Neural crest cell (in vitro differentiated cells): ENCODE data around the gene BSND. TPM values are rescaled to one million over a fixed set of nuclear protein-coding genes. Genes with fewer than 3 reads are reported as not detected.
"Not testable (repeated sequence)": the region's sequence is repeated elsewhere in the genome, so short reads cannot be mapped to it uniquely, and the experiment has no call there.

Source experiments
- DNase-seq: peaks from one replicate; pipeline ENCODE4 v3.0.0; 2021; ENCODE audit warnings: low read depth, mixed read lengths, low spot score
- H3K27ac Mint-ChIP-seq: one replicate; pipeline ENCODE4 v1.8.0; 2021; ENCODE audit warnings: mild to moderate bottlenecking, mixed read lengths; ENCODE audit not compliant: unreplicated experiment
- H3K27me3 Mint-ChIP-seq: 2 replicates; pipeline ENCODE4 v1.8.0; 2021; ENCODE audit warnings: low read depth, mild to moderate bottlenecking, mixed read lengths
- H3K36me3 Mint-ChIP-seq: 2 replicates; pipeline ENCODE4 v1.8.0; 2021; ENCODE audit warnings: low read depth, mild to moderate bottlenecking, mixed read lengths
- H3K4me1 Mint-ChIP-seq: 2 replicates; pipeline ENCODE4 v1.8.0; 2021; ENCODE audit warnings: mixed read lengths
- H3K4me3 Mint-ChIP-seq: one replicate; pipeline ENCODE4 v1.8.0; 2021; ENCODE audit warnings: mild to moderate bottlenecking, mixed read lengths
- H3K9me3 Mint-ChIP-seq: 2 replicates; pipeline ENCODE4 v1.8.0; 2021; ENCODE audit warnings: mixed read lengths
- CTCF ChIP-seq: fragments of 200-600 bp; sonication (generic); conservative IDR thresholded peaks from 2 replicates; pipeline ENCODE4 v1.5.0; 2021; ENCODE audit warnings: antibody characterized with exemption, mild to moderate bottlenecking
- total RNA-seq: library from RNA; stranded (reverse); gene quantifications from 2 replicates; pipeline ENCODE4 v1.2.1, GENCODE V29; 2021

The BSND gene
- total RNA-seq, 1 donor from 2014 or later, result not detected

- no peak for DNase-seq
- no peaks in the 10 kb centered on the region for H3K36me3 Mint-ChIP-seq
- no peak overlapping the region for H3K27ac Mint-ChIP-seq
- H3K9me3 Mint-ChIP-seq, result no peaks in the 10 kb centered on the region
- H3K4me1 Mint-ChIP-seq, result peaks cover 2% of the 10 kb centered on the region
- no peak for TF ChIP-seq CTCF
- H3K27me3 Mint-ChIP-seq, result peaks cover 10% of the 10 kb centered on the region
- H3K4me3 Mint-ChIP-seq, result no peak overlapping the region
These were observed 13.9 kb downstream of the BSND start for GRCh38 chr1:55012661-55013060.

GRCh38 chr1:55015123-55015522 is 16.4 kb downstream of the BSND start:
- no peak for DNase-seq
- Mint-ChIP-seq H3K9me3 (no peaks in the 10 kb centered on the region), H3K36me3 (no peaks in the 10 kb centered on the region), H3K4me3 (no peak overlapping the region), H3K27ac (no peak overlapping the region), H3K27me3 (peaks cover 10% of the 10 kb centered on the region), H3K4me1 (no peaks in the 10 kb centered on the region)
- no peak for TF ChIP-seq CTCF

GRCh38 chr1:55015731-55016620 is 17.2 kb downstream of the BSND start:
- no peak for DNase-seq
- Mint-ChIP-seq H3K36me3 (no peaks in the 10 kb centered on the region), H3K9me3 (no peaks in the 10 kb centered on the region), H3K4me1 (no peaks in the 10 kb centered on the region), H3K27ac (no peak overlapping the region), H3K27me3 (peaks cover 10% of the 10 kb centered on the region), H3K4me3 (no peak overlapping the region)
- no peak for TF ChIP-seq CTCF

GRCh38 chr1:55018395-55018794 is 19.7 kb downstream of the BSND start:
- no peaks in the 10 kb centered on the region for H3K9me3 Mint-ChIP-seq
- peaks cover 10% of the 10 kb centered on the region for H3K27me3 Mint-ChIP-seq
- H3K36me3 Mint-ChIP-seq, result no peaks in the 10 kb centered on the region
- no peak for DNase-seq
- H3K4me1 Mint-ChIP-seq, result no peaks in the 10 kb centered on the region
- no peak for TF ChIP-seq CTCF
- no peak overlapping the region for H3K4me3 Mint-ChIP-seq
- no peak overlapping the region for H3K27ac Mint-ChIP-seq

- Mint-ChIP-seq H3K27ac (peak overlapping the region; percentile 48), H3K27me3 (peaks cover 3% of the 10 kb centered on the region), H3K4me3 (no peak overlapping the region), H3K9me3 (no peaks in the 10 kb centered on the region), H3K36me3 (no peaks in the 10 kb centered on the region), H3K4me1 (no peaks in the 10 kb centered on the region)
- peak; percentile 94 for TF ChIP-seq CTCF
- DNase-seq, result peak; percentile 96
These were observed 23.3 kb downstream of the BSND start for GRCh38 chr1:55021942-55022546.

GRCh38 chr1:55024163-55024562 is 25.4 kb downstream of the BSND start:
- H3K4me1 Mint-ChIP-seq, H3K4me3 Mint-ChIP-seq: not testable (repeated sequence)

GRCh38 chr1:55026682-55027081 is 27.9 kb downstream of the BSND start:
- not testable (repeated sequence) for H3K4me1 Mint-ChIP-seq, H3K36me3 Mint-ChIP-seq, H3K9me3 Mint-ChIP-seq, H3K27me3 Mint-ChIP-seq, H3K27ac Mint-ChIP-seq, DNase-seq, H3K4me3 Mint-ChIP-seq

More at GRCh38 chr1:55024163-55024562, 25.4 kb downstream of the BSND start:
- not testable (repeated sequence) for DNase-seq, H3K9me3 Mint-ChIP-seq, H3K27ac Mint-ChIP-seq, H3K27me3 Mint-ChIP-seq, H3K36me3 Mint-ChIP-seq

- not testable (repeated sequence) for H3K36me3 Mint-ChIP-seq, H3K4me1 Mint-ChIP-seq, H3K4me3 Mint-ChIP-seq, H3K9me3 Mint-ChIP-seq, H3K27ac Mint-ChIP-seq, DNase-seq
- H3K27me3 Mint-ChIP-seq, result peaks cover 21% of the 10 kb centered on the region
These were observed 32.4 kb downstream of the BSND start for GRCh38 chr1:55031098-55031497.
